ENCODE data around the gene BAG3. TPM values are rescaled to one million over a fixed set of nuclear protein-coding genes. Genes with fewer than 3 reads are reported as not detected.

The BAG3 gene
- total RNA-seq, 6 experiments from 2014 or later = 12.5 to 26.0 (median 18.2) TPM

GRCh38 chr10:119625570-119626280, 25.5 kb upstream of the BAG3 start:
- Histone ChIP-seq H3K27ac (no peak overlapping the region), H3K4me1 (no peaks in the 10 kb centered on the region), H3K9me3 (no peaks in the 10 kb centered on the region), H3K4me3 (no peak overlapping the region), H3K36me3 (no peaks in the 10 kb centered on the region), H3K27me3 (no peaks in the 10 kb centered on the region)
- TF ChIP-seq, protein P1, sequence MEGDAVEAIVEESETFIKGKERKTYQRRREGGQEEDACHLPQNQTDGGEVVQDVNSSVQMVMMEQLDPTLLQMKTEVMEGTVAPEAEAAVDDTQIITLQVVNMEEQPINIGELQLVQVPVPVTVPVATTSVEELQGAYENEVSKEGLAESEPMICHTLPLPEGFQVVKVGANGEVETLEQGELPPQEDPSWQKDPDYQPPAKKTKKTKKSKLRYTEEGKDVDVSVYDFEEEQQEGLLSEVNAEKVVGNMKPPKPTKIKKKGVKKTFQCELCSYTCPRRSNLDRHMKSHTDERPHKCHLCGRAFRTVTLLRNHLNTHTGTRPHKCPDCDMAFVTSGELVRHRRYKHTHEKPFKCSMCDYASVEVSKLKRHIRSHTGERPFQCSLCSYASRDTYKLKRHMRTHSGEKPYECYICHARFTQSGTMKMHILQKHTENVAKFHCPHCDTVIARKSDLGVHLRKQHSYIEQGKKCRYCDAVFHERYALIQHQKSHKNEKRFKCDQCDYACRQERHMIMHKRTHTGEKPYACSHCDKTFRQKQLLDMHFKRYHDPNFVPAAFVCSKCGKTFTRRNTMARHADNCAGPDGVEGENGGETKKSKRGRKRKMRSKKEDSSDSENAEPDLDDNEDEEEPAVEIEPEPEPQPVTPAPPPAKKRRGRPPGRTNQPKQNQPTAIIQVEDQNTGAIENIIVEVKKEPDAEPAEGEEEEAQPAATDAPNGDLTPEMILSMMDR (IDR thresholded peaks at IDR 0.05) = no peak
- no peak for TF ChIP-seq POLR2A (IDR thresholded peaks at IDR 0.05)
- DNase-seq (no peak), ATAC-seq (no peak)
- intact Hi-C loops (cut with DNase I) = no loop called here
- WGBS (ENCODE audit: insufficient coverage, low coverage, low lambda C conversion rate, missing lambda C conversion rate) = 92% methylated on average over 1 of the region's 6 CpGs

- intact Hi-C loops (cut with DNase I) = no loop called here
These were observed 20.9 kb upstream of the BAG3 start for GRCh38 chr10:119630300-119630699.

DNA sequence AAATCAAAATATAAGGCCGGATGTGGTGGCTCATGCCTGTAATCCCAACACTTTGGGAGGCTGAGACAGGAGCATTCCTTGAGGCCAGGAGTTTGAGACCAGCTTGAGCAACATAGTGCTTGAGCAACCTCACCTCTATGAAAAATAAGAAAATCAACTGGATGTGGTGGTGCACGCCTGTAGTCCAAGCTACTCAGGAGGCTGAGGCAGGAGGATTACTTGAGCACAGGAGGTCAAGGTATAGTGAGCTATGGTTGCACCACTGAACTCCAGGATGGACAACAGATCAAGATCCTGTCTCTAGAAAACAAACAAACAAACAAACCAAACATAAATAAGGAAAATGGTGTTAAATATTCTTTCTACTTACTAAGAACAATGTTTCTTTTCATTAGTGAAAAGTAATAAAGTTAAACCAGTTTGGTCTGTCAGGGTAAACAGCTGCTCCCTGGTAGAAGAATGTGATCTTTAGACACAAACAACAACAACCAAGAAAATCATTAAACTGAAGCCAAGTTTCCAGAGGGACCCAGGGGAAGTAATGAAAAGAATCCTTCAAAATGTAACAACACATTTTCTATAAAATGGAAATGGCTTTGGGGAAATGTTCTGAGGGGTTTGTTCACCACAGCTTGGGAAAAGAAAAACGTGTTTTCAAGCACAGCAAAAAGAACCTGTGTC, 17.5 kb upstream of the BAG3 start:
- TF ChIP-seq, protein P1 (IDR thresholded peaks at IDR 0.05) = no peak
- TF ChIP-seq POLR2A (IDR thresholded peaks at IDR 0.05) = no peak
- H3K4me3 ChIP-seq = no peak overlapping the region
- DNase-seq (no peak), ATAC-seq (no peak)
- intact Hi-C loops (cut with DNase I) = no loop called here
- H3K27me3 ChIP-seq = no peaks in the 10 kb centered on the region
- H3K36me3 ChIP-seq = no peaks in the 10 kb centered on the region
- no peaks in the 10 kb centered on the region for H3K9me3 ChIP-seq
- no peak overlapping the region for H3K27ac ChIP-seq
- no peaks in the 10 kb centered on the region for H3K4me1 ChIP-seq
- 64% methylated on average over 3 of the region's 3 CpGs for WGBS (ENCODE audit: insufficient coverage, low coverage, low lambda C conversion rate, missing lambda C conversion rate)

More at GRCh38 chr10:119630300-119630699, 20.9 kb upstream of the BAG3 start:
- no peaks in the 10 kb centered on the region for H3K36me3 ChIP-seq
- H3K4me1 ChIP-seq = no peaks in the 10 kb centered on the region
- ATAC-seq = no peak
- H3K27ac ChIP-seq = no peak overlapping the region
- DNase-seq = no peak
- TF ChIP-seq POLR2A (IDR thresholded peaks at IDR 0.05) = no peak
- TF ChIP-seq, protein P1 (IDR thresholded peaks at IDR 0.05) = no peak
- H3K27me3 ChIP-seq = no peaks in the 10 kb centered on the region
- H3K9me3 ChIP-seq = no peaks in the 10 kb centered on the region
- 94% methylated on average over 4 of the region's 5 CpGs for WGBS (ENCODE audit: insufficient coverage, low coverage, low lambda C conversion rate, missing lambda C conversion rate)
- no peak overlapping the region for H3K4me3 ChIP-seq

GRCh38 chr10:119634219-119634544, 17.0 kb upstream of the BAG3 start:
- H3K9me3 ChIP-seq = no peaks in the 10 kb centered on the region
- intact Hi-C loops (cut with DNase I) = no loop called here
- ATAC-seq = peak in 2 of 4 donors; percentile 57 to 66

More at GRCh38 chr10:119634219-119634544, 17.0 kb upstream of the BAG3 start:
- Histone ChIP-seq H3K4me3 (no peak overlapping the region), H3K27me3 (no peaks in the 10 kb centered on the region), H3K36me3 (no peaks in the 10 kb centered on the region), H3K27ac (no peak overlapping the region), H3K4me1 (no peaks in the 10 kb centered on the region)
- TF ChIP-seq, protein P1 (IDR thresholded peaks at IDR 0.05) = no peak
- TF ChIP-seq POLR2A (IDR thresholded peaks at IDR 0.05) = no peak
- peak in 1 of 3 donors; percentile 27 for DNase-seq
- WGBS (ENCODE audit: insufficient coverage, low coverage, low lambda C conversion rate, missing lambda C conversion rate) = 75% methylated on average over 1 of the region's 1 CpG

Data from right lobe of liver (tissue), 6 donors.